Lower leg skin (tissue), 4 donors: ENCODE measurements around the gene NLGN4X. TPM values are rescaled to one million over a fixed set of nuclear protein-coding genes. Genes with fewer than 3 reads are reported as not detected.

Source experiments
- DNase-seq, 2 donors: peaks; one replicate each; pipeline ENCODE4 v3.0.0-alpha.2; 2019; ENCODE audit warnings: low spot score in 2 of 2
- H3K4me3 ChIP-seq: fragments of 200-600 bp; sonication (generic); 2 replicates; pipeline ENCODE4 v1.5.1; 2017; ENCODE audit warnings: mild to moderate bottlenecking, low read depth; ENCODE audit not compliant: poor library complexity, severe bottlenecking
- CTCF ChIP-seq, 3 donors: fragments of 450-650 bp; IDR thresholded peaks; one replicate each; pipeline ENCODE4 v1.5.1; 2016; ENCODE audit warnings: antibody characterized with exemption in 3 of 3, mild to moderate bottlenecking in 3 of 3, moderate library complexity in 2 of 3
- POLR2A ChIP-seq, 2 donors: fragments of 450-650 bp; IDR thresholded peaks; one replicate each; pipeline ENCODE4 v1.6.1; 2016 to 2017; ENCODE audit warnings: antibody characterized with exemption in 2 of 2, mild to moderate bottlenecking in 1 of 2, moderate library complexity in 1 of 2
- WGBS, 2 donors: methylation state at CpG; one replicate each; pipeline ENCODE4 v1.1.5; 2018; 5-methylcytosine and 5-hydroxymethylcytosine counted together
- intact Hi-C: fragments of 100-400 bp; cut with DNase I; formaldehyde crosslinking; loops from one replicate; pipeline ENCODE4 v1.15.0; 2023; ENCODE audit warnings: low total_unique reads
- total RNA-seq, 4 donors: library from RNA; depleted of rRNA; stranded (reverse); fragments of >200 nt; gene quantifications; one replicate each; pipeline ENCODE4 v1.1.0, GENCODE V29; 2016

NLGN4X gene
- total RNA-seq, 4 donors from 2014 or later = 0.17 to 2.2 (median 0.72) TPM

- DNase-seq = no peak
- TF ChIP-seq CTCF (IDR thresholded peaks at IDR 0.05) (no peak), POLR2A (IDR thresholded peaks at IDR 0.05) (no peak)
- H3K4me3 ChIP-seq = no peak overlapping the region
- intact Hi-C loops = no loop called here
- WGBS, 2 donors = 15 to 28% methylated on average over 4 of the region's 4 CpGs
These were observed 224.1 kb downstream of the NLGN4X start for GRCh38 chrX:6004529-6004928.

GRCh38 chrX:6002056-6002455, 226.6 kb downstream of the NLGN4X start:
- intact Hi-C loops = no loop called here
- 66 to 82% methylated on average over 5 of the region's 5 CpGs for WGBS, 2 donors
- H3K4me3 ChIP-seq = no peak overlapping the region
- no peak for DNase-seq
- TF ChIP-seq POLR2A (IDR thresholded peaks at IDR 0.05) = no peak
- TF ChIP-seq CTCF (IDR thresholded peaks at IDR 0.05) = no peak

DNA sequence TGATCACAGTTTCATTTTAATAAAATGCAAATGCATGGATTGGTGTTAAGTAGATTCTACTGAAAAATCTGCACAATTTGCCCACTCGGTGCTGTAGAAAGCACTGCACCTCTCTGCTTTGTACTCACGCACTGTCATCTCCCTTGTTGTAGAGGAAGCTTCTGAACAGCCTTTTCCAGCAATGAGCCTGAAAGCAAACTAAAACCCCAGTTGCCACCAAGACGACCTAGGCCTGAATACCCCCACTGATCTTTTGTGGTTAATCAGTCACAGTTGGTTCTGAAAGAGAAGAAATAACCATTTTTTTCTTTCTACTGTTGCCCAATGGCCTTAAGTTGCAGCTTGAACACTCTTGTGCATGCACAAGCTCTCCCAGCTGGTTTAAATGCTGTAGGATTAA, 229.8 kb downstream of the NLGN4X start:
- intact Hi-C loops = no loop called here
- WGBS, 2 donors = 53 to 62% methylated on average over 3 of the region's 3 CpGs
- H3K4me3 ChIP-seq = no peak overlapping the region
- DNase-seq = no peak
- TF ChIP-seq POLR2A (IDR thresholded peaks at IDR 0.05) = no peak
- TF ChIP-seq CTCF (IDR thresholded peaks at IDR 0.05) = no peak

- intact Hi-C loops = no loop called here
- WGBS, 2 donors = 53 to 54% methylated on average over 1 of the region's 1 CpG
- TF ChIP-seq POLR2A (IDR thresholded peaks at IDR 0.05) (no peak), CTCF (IDR thresholded peaks at IDR 0.05) (no peak)
- H3K4me3 ChIP-seq = no peak overlapping the region
- no peak for DNase-seq
These were observed 230.2 kb downstream of the NLGN4X start for GRCh38 chrX:5998456-5998855.

DNA sequence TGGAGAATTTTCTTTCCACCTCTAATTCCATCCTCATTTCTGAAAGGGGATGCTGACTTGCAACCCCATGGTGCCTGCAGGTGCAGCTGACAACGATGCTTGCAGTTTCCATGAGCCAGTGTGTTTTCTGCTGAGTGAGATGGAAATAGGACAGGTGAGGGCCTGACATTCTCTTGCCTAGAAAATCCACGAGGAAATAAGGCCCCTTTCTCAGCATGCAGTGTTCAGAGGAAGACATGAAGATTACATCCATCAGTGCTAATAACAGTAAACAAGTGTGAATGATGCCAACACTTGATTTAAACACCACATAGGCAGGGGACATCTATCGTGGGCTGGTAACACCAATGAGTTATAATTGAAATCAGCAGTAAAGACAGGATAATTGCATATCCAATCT, 237.3 kb downstream of the NLGN4X start:
- 41 to 65% methylated on average over 3 of the region's 3 CpGs for WGBS, 2 donors
- no peak for DNase-seq
- H3K4me3 ChIP-seq = no peak overlapping the region
- TF ChIP-seq CTCF (IDR thresholded peaks at IDR 0.05) (no peak), POLR2A (IDR thresholded peaks at IDR 0.05) (no peak)
- intact Hi-C loops = no loop called here

GRCh38 chrX:5979338-5979737, 249.3 kb downstream of the NLGN4X start:
- 54 to 82% methylated on average over 1 of the region's 1 CpG for WGBS, 2 donors
- intact Hi-C loops = no loop called here
- TF ChIP-seq CTCF (IDR thresholded peaks at IDR 0.05) = no peak
- TF ChIP-seq POLR2A (IDR thresholded peaks at IDR 0.05) = no peak
- no peak for DNase-seq
- no peak overlapping the region for H3K4me3 ChIP-seq
